OCI-LY1 (cell line): ENCODE data around the gene TIPRL.

Experiments used
- EZH2 ChIP-seq: fragments of 200-600 bp; sonication (generic), shearing (Covaris generic); IDR thresholded peaks from 2 replicates; pipeline ENCODE4 v1.8.0; 2017; ENCODE audit warnings: borderline replicate concordance, mixed run types, mild to moderate bottlenecking, antibody characterized with exemption, low read length, moderate library complexity, mixed read lengths
- TF ChIP-seq, protein P1 (sequence below): fragments of 200-600 bp; sonication (generic), shearing (Covaris generic); IDR thresholded peaks from 2 replicates; pipeline ENCODE4 v1.5.1; 2017; ENCODE audit warnings: mild to moderate bottlenecking, antibody characterized with exemption, low read length, moderate library complexity, mixed read lengths

DNA sequence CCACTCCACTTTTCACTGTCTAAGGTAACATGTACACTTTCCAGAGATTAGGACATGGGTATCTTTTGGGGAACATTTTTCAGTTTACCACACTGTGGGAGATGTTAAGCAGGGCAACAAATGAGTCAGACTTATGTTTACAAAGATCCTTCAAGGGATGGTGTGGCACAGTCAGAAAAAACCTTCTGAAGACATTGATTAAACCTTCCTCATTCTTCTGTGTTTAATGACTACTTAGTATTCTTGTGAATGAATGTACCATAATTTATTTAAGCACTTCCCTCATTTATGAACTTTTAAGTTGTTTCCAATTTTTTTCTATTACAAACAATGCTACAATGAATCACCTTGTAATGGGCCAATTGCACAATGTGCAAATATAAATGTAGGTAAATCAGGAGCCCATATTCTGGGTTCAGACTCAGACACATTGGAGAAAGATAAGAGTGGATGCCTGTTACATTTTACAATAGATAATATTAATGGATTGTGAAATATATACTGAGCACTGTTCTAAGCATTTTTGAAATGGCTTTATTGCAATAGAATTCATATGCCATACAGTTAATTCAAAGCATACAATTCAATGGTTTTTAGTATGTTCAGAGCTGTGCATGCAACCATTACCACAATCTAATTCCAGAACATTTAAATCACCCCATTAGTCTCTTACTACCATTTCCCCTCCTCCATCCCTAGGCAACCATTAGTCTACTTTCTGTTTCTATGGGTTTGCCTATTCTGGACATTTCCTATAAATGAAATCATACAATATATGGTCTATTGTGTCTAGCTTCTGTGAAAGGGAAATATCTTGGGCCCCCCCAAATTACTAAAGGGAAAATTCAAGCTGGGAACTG, 45.1 kb downstream of the TIPRL start:
- TF ChIP-seq, protein P1, sequence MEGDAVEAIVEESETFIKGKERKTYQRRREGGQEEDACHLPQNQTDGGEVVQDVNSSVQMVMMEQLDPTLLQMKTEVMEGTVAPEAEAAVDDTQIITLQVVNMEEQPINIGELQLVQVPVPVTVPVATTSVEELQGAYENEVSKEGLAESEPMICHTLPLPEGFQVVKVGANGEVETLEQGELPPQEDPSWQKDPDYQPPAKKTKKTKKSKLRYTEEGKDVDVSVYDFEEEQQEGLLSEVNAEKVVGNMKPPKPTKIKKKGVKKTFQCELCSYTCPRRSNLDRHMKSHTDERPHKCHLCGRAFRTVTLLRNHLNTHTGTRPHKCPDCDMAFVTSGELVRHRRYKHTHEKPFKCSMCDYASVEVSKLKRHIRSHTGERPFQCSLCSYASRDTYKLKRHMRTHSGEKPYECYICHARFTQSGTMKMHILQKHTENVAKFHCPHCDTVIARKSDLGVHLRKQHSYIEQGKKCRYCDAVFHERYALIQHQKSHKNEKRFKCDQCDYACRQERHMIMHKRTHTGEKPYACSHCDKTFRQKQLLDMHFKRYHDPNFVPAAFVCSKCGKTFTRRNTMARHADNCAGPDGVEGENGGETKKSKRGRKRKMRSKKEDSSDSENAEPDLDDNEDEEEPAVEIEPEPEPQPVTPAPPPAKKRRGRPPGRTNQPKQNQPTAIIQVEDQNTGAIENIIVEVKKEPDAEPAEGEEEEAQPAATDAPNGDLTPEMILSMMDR, result no peak
- TF ChIP-seq EZH2, result no peak
